GM21576 (cell line): Measurements from ENCODE around the gene THBS1.

ENCODE experiments used
- ATAC-seq: cut with Tn5 transposase; IDR thresholded peaks from one replicate; pipeline ENCODE4 v1.9.1; 2021; ENCODE audit warnings: mild to moderate bottlenecking, moderate library complexity; ENCODE audit not compliant: unreplicated experiment

THBS1 gene

DNA sequence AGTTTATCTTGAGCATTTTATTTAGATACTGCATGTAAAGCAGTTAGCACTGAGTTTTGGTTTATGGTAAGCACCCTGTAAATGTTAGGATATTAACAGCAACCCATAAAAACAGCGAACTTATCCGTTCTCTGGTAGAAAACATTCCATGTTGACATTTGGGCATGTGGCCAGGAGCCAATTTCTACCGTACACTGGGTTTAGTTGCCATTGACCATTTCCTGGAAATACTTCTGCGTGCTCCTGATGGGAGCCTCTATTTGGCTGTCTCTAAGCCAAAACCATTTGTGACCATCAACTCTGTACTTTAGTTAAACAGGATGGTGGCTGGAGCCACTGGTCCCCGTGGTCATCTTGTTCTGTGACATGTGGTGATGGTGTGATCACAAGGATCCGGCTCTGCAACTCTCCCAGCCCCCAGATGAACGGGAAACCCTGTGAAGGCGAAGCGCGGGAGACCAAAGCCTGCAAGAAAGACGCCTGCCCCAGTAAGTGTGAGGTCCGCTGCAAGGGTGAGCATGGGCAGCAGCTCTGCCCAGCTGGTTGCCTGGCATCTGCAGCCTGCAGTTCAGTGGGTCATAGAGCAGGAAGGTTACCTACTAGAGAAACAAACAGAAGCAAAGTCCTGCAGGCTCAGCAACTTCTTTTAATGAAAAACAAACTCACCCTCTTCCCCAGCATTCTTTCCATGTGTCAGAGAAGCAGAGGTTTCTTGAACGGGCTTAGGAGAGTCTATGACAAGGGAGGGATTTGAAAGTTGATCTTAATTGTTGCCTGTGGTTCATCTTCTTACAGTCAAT is 7.1 kb downstream of the THBS1 start:
- ATAC-seq, result no peak

DNA sequence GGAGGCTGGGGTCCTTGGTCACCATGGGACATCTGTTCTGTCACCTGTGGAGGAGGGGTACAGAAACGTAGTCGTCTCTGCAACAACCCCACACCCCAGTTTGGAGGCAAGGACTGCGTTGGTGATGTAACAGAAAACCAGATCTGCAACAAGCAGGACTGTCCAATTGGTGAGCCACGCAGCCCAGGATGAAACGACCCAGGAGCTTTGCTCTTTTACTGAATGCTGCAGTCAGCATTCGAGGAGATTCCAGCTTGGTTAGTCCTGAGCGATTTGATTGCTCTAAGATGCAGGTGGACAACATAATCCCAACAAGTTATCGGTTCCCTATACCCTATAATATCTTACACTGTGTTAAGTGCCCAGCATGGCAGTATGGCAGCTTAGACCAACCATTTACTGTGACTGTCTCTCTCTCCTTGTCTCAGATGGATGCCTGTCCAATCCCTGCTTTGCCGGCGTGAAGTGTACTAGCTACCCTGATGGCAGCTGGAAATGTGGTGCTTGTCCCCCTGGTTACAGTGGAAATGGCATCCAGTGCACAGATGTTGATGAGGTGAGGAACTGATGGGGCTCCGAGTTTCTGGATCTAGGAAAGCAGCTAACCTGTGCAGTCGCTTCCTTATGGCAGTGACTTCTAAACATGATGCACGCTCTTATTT is 7.8 kb downstream of the THBS1 start:
- no peak for ATAC-seq

DNA sequence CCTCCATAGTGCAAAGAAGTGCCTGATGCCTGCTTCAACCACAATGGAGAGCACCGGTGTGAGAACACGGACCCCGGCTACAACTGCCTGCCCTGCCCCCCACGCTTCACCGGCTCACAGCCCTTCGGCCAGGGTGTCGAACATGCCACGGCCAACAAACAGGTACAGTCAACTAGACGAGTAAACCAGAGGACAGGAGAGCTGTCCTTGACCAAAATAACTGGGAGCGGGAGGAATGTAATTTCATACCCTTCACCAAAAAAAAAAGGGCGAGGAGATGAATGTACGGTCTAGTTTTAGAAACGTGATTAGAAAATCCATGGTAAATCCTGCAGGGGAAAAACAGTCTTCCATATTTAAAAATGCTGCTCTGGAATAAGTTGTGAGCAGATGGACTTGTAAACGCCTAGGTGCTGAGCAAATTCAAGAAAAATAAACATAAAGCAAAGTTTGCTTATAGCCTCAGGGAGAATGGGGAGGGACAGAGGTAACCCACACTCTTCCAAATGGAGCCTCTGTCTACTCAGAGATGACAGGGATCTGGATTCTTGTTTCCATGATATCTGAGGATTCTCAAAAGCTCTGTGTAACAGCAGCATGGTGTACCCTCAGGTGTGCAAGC is 8.4 kb downstream of the THBS1 start:
- no peak for ATAC-seq

DNA sequence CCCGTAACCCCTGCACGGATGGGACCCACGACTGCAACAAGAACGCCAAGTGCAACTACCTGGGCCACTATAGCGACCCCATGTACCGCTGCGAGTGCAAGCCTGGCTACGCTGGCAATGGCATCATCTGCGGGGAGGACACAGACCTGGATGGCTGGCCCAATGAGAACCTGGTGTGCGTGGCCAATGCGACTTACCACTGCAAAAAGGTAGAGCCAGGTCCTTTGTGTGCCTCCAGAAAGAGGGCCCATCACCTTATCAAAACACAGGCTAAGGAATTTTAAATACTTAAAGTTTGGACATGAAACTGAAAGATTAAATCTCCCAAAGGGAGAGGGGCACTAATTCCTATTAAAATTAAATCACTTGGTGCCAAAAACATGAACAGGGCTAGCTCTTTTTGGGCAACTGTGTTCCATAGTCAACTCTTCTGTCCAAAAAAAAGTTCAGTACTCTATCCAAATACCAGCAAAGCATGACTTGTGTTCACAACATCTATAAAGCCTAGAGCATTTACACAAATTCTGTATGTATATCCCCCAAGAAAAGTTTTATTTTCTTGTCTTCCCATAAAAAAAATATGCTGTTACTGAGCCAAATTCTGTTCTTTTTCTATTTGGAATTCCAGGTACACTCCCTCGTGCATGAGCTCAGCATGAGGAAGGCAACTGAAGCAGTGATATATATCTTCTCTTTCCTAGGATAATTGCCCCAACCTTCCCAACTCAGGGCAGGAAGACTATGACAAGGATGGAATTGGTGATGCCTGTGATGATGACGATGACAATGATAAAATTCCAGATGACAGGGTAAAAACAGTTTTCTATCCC is 9.2 kb downstream of the THBS1 start:
- ATAC-seq, result no peak

DNA sequence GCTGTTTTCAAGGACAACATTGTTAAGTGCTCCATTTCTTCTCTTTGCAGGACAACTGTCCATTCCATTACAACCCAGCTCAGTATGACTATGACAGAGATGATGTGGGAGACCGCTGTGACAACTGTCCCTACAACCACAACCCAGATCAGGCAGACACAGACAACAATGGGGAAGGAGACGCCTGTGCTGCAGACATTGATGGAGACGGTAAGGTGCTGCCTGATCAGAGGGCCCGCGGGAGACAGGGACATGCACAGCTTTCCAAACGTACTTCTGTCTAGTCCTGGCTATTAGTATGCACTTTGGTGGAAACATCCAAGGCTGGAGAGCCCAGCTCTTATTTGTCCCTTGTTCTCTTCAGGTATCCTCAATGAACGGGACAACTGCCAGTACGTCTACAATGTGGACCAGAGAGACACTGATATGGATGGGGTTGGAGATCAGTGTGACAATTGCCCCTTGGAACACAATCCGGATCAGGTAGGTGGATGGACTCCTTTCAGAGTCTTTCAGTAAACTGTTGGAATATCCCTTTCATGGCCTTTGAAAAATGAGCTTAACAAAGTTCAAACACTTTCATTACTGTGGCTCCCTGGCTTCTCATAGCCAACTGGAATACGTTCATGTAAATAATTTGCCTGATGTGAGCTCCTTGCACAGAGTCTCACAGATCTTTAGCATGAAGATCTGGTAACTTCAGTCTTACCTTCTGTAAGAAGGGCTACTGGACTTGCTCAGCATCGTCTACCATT is 10.4 kb downstream of the THBS1 start:
- no peak for ATAC-seq

DNA sequence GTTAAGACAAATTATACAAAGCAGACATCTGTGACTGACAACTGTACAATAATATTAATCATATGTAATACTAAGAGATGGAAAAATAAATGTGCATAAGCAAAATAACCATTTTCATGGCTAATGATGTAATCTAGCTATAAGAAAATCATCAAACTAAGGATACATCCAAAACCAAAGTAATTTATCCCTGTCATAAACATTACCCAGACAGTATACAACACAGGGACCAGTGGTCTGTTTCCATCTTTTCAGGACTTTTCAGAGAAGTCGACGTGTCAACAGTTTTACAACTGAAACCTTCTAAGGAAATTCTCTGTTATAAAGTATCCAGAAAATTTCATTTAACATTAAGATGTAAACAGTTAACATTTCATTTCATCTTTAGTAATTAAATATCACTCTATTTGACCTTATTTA is 11.0 kb downstream of the THBS1 start:
- ATAC-seq, result no peak

DNA sequence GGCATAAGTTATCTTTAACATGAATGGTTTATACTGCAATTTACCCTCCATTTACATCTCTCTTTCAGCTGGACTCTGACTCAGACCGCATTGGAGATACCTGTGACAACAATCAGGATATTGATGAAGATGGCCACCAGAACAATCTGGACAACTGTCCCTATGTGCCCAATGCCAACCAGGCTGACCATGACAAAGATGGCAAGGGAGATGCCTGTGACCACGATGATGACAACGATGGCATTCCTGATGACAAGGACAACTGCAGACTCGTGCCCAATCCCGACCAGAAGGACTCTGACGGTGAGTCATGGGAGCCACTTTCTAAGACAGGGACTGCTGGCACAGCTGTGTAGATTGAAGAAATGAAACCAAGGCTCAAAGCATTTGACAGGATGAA is 11.6 kb downstream of the THBS1 start:
- ATAC-seq, result no peak

DNA sequence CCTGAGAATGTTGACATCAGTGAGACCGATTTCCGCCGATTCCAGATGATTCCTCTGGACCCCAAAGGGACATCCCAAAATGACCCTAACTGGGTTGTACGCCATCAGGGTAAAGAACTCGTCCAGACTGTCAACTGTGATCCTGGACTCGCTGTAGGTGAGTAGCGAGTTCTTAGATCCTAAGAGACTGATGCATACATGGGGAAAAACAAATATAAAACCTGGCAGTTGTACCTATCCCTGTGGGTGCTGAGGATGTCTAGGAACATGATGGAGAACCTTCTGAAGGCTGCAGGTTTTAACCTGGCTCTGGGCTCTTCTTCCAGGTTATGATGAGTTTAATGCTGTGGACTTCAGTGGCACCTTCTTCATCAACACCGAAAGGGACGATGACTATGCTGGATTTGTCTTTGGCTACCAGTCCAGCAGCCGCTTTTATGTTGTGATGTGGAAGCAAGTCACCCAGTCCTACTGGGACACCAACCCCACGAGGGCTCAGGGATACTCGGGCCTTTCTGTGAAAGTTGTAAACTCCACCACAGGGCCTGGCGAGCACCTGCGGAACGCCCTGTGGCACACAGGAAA is 12.3 kb downstream of the THBS1 start:
- ATAC-seq, result no peak

DNA sequence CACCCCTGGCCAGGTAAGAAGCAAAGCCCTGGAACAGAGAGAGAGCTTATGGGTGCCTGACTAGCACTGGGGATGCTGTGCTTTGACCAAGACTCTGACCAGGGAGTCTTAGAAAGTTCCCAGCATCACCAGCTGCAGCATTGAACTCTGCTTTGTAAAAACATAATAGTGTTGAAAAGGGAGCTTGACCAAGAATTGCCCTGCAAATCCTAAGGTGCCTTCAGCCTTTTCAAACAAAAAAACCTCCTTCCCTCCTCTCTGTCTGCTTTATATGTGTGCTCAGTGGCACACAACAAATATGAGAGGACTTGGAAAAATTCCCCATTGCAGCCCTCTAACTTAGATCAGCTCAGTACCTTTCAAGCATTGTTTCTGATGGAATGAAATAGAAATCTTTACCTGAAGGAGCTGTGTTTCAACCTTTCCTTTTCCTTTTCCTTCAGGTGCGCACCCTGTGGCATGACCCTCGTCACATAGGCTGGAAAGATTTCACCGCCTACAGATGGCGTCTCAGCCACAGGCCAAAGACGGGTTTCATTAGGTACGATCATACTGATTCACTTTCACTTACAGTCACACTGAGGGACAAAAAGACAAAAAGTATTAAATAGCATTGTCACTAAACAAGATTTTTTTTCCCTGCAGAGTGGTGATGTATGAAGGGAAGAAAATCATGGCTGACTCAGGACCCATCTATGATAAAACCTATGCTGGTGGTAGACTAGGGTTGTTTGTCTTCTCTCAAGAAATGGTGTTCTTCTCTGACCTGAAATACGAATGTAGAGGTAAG is 13.0 kb downstream of the THBS1 start:
- ATAC-seq, result no peak

DNA sequence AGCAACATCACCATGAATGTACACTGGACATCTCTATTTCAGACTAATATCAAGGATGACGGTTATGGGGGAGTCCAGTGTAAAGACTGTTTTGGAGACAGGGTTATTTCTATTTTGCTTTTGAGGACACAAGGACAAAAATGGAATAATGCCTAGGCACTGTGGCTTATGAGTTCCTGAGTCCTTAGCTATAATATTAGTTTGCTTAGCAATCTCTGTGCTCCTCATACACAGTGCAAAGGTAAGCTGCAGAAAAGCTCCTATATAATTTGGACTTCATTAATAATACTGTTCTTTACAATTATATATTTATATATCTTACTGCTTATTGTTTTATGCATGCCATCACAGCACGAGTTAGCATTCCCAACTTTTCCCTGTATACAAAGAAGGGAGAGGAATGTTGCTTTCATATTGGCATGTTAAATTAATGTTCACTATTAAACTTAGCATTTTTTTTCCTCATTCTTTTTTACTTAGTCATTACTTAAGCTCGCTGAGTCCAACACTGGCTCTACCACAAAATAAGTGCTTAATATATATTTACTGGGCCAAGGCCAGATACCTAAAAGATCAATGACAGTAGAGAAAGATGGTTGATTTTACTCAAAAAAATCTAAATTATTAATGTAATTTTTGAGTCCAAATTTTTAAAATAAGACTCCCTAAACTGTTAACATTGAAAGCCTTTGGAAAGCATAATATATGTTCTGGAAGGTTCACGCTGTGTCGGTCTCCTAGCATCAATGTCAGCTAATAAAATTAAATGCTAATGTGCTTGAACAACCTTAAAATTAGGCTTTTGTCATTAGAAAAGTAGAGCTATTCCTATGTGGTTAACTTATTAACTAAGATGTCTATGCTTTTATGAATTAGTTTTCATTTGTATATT is 13.8 kb downstream of the THBS1 start:
- ATAC-seq, result no peak

DNA sequence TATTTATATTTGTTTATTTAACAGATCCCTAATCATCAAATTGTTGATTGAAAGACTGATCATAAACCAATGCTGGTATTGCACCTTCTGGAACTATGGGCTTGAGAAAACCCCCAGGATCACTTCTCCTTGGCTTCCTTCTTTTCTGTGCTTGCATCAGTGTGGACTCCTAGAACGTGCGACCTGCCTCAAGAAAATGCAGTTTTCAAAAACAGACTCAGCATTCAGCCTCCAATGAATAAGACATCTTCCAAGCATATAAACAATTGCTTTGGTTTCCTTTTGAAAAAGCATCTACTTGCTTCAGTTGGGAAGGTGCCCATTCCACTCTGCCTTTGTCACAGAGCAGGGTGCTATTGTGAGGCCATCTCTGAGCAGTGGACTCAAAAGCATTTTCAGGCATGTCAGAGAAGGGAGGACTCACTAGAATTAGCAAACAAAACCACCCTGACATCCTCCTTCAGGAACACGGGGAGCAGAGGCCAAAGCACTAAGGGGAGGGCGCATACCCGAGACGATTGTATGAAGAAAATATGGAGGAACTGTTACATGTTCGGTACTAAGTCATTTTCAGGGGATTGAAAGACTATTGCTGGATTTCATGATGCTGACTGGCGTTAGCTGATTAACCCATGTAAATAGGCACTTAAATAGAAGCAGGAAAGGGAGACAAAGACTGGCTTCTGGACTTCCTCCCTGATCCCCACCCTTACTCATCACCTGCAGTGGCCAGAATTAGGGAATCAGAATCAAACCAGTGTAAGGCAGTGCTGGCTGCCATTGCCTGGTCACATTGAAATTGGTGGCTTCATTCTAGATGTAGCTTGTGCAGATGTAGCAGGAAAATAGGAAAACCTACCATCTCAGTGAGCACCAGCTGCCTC is 14.7 kb downstream of the THBS1 start:
- ATAC-seq, result no peak

DNA sequence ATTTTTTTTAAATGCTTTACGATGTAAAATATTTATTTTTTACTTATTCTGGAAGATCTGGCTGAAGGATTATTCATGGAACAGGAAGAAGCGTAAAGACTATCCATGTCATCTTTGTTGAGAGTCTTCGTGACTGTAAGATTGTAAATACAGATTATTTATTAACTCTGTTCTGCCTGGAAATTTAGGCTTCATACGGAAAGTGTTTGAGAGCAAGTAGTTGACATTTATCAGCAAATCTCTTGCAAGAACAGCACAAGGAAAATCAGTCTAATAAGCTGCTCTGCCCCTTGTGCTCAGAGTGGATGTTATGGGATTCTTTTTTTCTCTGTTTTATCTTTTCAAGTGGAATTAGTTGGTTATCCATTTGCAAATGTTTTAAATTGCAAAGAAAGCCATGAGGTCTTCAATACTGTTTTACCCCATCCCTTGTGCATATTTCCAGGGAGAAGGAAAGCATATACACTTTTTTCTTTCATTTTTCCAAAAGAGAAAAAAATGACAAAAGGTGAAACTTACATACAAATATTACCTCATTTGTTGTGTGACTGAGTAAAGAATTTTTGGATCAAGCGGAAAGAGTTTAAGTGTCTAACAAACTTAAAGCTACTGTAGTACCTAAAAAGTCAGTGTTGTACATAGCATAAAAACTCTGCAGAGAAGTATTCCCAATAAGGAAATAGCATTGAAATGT is 15.6 kb downstream of the THBS1 start:
- no peak for ATAC-seq

DNA sequence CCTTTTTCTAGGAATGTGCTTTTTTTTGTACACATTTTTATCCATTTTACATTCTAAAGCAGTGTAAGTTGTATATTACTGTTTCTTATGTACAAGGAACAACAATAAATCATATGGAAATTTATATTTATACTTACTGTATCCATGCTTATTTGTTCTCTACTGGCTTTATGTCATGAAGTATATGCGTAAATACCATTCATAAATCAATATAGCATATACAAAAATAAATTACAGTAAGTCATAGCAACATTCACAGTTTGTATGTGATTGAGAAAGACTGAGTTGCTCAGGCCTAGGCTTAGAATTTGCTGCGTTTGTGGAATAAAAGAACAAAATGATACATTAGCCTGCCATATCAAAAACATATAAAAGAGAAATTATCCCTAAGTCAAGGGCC is 16.5 kb downstream of the THBS1 start:
- no peak for ATAC-seq

DNA sequence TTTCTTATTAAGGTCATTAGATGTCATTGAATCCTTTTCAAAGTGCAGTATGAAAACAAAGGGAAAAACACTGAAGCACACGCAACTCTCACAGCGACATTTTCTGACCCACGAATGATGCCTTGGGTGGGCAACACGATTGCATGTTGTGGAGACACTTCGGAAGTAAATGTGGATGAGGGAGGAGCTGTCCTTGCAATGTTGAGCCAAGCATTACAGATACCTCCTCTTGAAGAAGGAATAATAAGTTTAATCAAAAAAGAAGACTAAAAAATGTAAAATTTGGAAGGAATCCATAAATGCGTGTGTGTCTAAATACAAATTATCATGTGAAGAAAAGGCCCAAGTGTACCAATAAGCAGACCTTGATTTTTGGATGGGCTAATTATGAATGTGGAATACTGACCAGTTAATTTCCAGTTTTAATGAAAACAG is 16.9 kb downstream of the THBS1 start:
- ATAC-seq, result no peak

DNA sequence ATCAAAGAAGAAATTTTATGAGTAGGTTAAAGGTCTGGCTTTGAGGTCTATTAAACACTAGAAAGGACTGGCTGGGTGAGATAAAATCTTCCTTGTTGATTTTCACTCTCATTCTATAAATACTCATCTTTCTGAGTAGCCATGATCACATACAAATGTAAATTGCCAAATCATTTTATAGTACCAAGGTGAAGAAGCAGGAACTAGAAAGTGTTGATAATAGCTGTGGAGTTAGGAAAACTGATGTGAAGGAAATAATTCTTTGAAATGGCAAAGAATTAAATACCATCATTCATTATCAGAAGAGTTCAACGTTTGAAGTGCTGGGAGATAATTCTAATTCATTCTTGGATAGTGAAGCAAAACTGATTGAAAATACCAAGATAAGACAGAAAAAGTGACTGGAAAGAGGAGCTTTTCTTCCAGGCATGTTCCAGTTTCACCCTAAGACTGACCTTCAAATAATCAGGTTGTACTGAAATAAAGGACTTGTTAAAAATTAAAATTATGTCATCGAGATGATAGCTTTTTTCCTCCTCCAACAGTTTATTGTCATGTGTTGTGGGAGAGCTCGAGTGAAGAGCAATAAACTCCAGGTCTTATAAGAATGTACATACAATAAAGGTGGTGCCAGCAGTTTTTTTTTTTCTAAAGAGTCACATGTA is 17.4 kb downstream of the THBS1 start:
- no peak for ATAC-seq
